Measurements from ENCODE around the gene TSPO2. TPM values are rescaled to one million over a fixed set of nuclear protein-coding genes. Genes with fewer than 3 reads are reported as not detected.
"Not testable (repeated sequence)": the region's sequence is repeated elsewhere in the genome, so short reads cannot be mapped to it uniquely, and the experiment has no call there.

Gene TSPO2
- polyA plus RNA-seq, 2 donors: 0.04 TPM; not detected in 1

DNA sequence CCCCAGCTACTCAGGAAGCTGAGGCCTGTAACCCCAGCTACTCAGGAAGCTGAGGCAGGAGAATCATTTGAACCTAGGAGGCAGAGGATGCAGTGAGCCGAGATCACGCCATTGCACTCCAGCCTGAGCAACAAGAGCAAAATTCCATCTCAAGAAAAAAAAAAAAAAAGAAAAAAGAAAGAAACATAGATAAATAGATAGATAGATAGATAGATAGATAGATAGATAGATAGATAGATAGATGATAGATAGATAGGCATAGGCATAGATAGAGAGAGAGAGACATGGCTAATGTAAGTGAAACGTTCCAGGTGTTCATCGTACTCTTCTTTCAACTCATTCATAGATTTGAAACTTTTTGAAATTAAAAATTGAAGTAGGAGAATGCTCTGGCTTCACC, 35.3 kb upstream of the TSPO2 start:
- not testable (repeated sequence) for H3K27ac ChIP-seq (ENCODE audit: low read depth in 2 of 2, low read length in 1 of 2); H3K4me1 ChIP-seq (ENCODE audit: control insufficient read depth in 2 of 2, insufficient read depth in 2 of 2, low read length in 1 of 2); H3K36me3 ChIP-seq (ENCODE audit: control insufficient read depth in 2 of 2, insufficient read depth in 2 of 2, low read length in 1 of 2); H3K27me3 ChIP-seq (ENCODE audit: control insufficient read depth in 1 of 2, insufficient read depth in 2 of 2, low read length in 2 of 2); H3K4me3 ChIP-seq (ENCODE audit: low read depth in 1 of 2, low read length in 2 of 2); H3K9me3 ChIP-seq (ENCODE audit: control insufficient read depth in 2 of 2, insufficient read depth in 1 of 2, low read depth in 1 of 2, low read length in 1 of 2)
- 90 to 92% methylated on average over 4 of the region's 4 CpGs for WGBS, 2 donors

- H3K4me1 ChIP-seq (ENCODE audit: control insufficient read depth in 2 of 2, insufficient read depth in 2 of 2, low read length in 1 of 2): no peaks in the 10 kb centered on the region
- no peak overlapping the region for H3K4me3 ChIP-seq (ENCODE audit: low read depth in 1 of 2, low read length in 2 of 2)
- H3K9me3 ChIP-seq (ENCODE audit: control insufficient read depth in 2 of 2, insufficient read depth in 1 of 2, low read depth in 1 of 2, low read length in 1 of 2): no peaks in the 10 kb centered on the region
- H3K27ac ChIP-seq (ENCODE audit: low read depth in 2 of 2, low read length in 1 of 2): no peak overlapping the region
- peaks cover 0 to 6% of the 10 kb centered on the region in 2 donors for H3K27me3 ChIP-seq (ENCODE audit: control insufficient read depth in 1 of 2, insufficient read depth in 2 of 2, low read length in 2 of 2)
- 95 to 97% methylated on average over 3 of the region's 3 CpGs for WGBS, 2 donors
- H3K36me3 ChIP-seq (ENCODE audit: control insufficient read depth in 2 of 2, insufficient read depth in 2 of 2, low read length in 1 of 2): no peaks in the 10 kb centered on the region
Measured at GRCh38 chr6:41008011-41008410, 34.3 kb upstream of the TSPO2 start.

DNA sequence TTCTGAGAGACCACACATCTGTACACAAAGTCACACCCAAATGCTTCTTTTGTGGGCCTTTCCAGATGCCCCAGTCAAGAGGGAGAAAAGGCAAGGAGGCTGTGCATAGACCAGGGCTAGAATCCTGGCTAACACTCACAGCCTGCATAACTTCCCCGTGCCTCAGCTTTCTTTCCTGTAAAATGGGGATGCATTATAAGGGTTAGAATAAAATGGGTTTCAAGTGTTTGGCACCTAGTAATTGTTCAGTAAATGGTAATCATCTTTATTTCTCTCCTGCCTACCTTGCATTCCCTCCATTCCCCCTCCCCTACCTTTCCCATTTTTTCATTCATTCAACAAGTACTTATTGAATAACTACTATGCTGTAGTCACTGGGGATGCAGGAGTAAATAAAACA, 32.6 kb upstream of the TSPO2 start:
- WGBS, 2 donors: 92 to 100% methylated on average over 1 of the region's 1 CpG
- H3K36me3 ChIP-seq (ENCODE audit: control insufficient read depth in 2 of 2, insufficient read depth in 2 of 2, low read length in 1 of 2): no peaks in the 10 kb centered on the region
- no peak overlapping the region for H3K27ac ChIP-seq (ENCODE audit: low read depth in 2 of 2, low read length in 1 of 2)
- H3K4me3 ChIP-seq (ENCODE audit: low read depth in 1 of 2, low read length in 2 of 2): no peak overlapping the region
- H3K27me3 ChIP-seq (ENCODE audit: control insufficient read depth in 1 of 2, insufficient read depth in 2 of 2, low read length in 2 of 2): peaks cover 0 to 6% of the 10 kb centered on the region in 2 donors
- no peaks in the 10 kb centered on the region for H3K9me3 ChIP-seq (ENCODE audit: control insufficient read depth in 2 of 2, insufficient read depth in 1 of 2, low read depth in 1 of 2, low read length in 1 of 2)
- H3K4me1 ChIP-seq (ENCODE audit: control insufficient read depth in 2 of 2, insufficient read depth in 2 of 2, low read length in 1 of 2): no peaks in the 10 kb centered on the region

GRCh38 chr6:41011673-41012072, 30.6 kb upstream of the TSPO2 start:
- 79 to 89% methylated on average over 2 of the region's 2 CpGs for WGBS, 2 donors
- Histone ChIP-seq H3K4me1 (ENCODE audit: control insufficient read depth in 2 of 2, insufficient read depth in 2 of 2, low read length in 1 of 2) (no peaks in the 10 kb centered on the region), H3K36me3 (ENCODE audit: control insufficient read depth in 2 of 2, insufficient read depth in 2 of 2, low read length in 1 of 2) (no peaks in the 10 kb centered on the region), H3K9me3 (ENCODE audit: control insufficient read depth in 2 of 2, insufficient read depth in 1 of 2, low read depth in 1 of 2, low read length in 1 of 2) (no peaks in the 10 kb centered on the region), H3K27me3 (ENCODE audit: control insufficient read depth in 1 of 2, insufficient read depth in 2 of 2, low read length in 2 of 2) (peaks cover 0 to 6% of the 10 kb centered on the region in 2 donors), H3K4me3 (ENCODE audit: low read depth in 1 of 2, low read length in 2 of 2) (no peak overlapping the region), H3K27ac (ENCODE audit: low read depth in 2 of 2, low read length in 1 of 2) (no peak overlapping the region)

- Histone ChIP-seq H3K27me3 (ENCODE audit: control insufficient read depth in 1 of 2, insufficient read depth in 2 of 2, low read length in 2 of 2) (peaks cover 0 to 5% of the 10 kb centered on the region in 2 donors), H3K4me1 (ENCODE audit: control insufficient read depth in 2 of 2, insufficient read depth in 2 of 2, low read length in 1 of 2) (no peaks in the 10 kb centered on the region), H3K4me3 (ENCODE audit: low read depth in 1 of 2, low read length in 2 of 2) (no peak overlapping the region), H3K9me3 (ENCODE audit: control insufficient read depth in 2 of 2, insufficient read depth in 1 of 2, low read depth in 1 of 2, low read length in 1 of 2) (peaks cover 0 to 2% of the 10 kb centered on the region in 2 donors), H3K27ac (ENCODE audit: low read depth in 2 of 2, low read length in 1 of 2) (no peak overlapping the region), H3K36me3 (ENCODE audit: control insufficient read depth in 2 of 2, insufficient read depth in 2 of 2, low read length in 1 of 2) (no peaks in the 10 kb centered on the region)
- WGBS, 2 donors: 72 to 89% methylated on average over 5 of the region's 5 CpGs
Measured at GRCh38 chr6:41013466-41014153, 28.7 kb upstream of the TSPO2 start.

DNA sequence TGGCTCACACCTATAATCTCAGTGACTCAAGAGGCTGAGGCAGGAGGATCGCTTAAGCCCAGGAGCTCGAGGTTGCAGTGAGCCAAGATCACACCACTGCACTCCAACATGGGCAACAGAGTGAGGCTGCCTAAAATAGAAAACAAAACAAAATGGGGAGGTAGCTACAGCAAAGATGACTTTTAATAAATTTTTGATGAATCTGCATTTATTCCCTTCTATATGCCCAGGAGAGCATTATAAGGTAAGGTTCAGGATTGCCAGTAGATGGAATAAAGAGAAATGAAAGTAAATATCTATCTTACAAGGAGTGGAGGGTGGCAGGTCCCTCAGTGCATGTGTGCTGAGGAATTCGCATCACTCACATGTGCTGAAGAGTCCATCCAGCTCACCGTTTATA, 27.5 kb upstream of the TSPO2 start:
- no peaks in the 10 kb centered on the region for H3K27me3 ChIP-seq (ENCODE audit: control insufficient read depth in 1 of 2, insufficient read depth in 2 of 2, low read length in 2 of 2)
- no peaks in the 10 kb centered on the region for H3K36me3 ChIP-seq (ENCODE audit: control insufficient read depth in 2 of 2, insufficient read depth in 2 of 2, low read length in 1 of 2)
- no peaks in the 10 kb centered on the region for H3K4me1 ChIP-seq (ENCODE audit: control insufficient read depth in 2 of 2, insufficient read depth in 2 of 2, low read length in 1 of 2)
- H3K4me3 ChIP-seq (ENCODE audit: low read depth in 1 of 2, low read length in 2 of 2): no peak overlapping the region
- H3K27ac ChIP-seq (ENCODE audit: low read depth in 2 of 2, low read length in 1 of 2): no peak overlapping the region
- 90 to 94% methylated on average over 4 of the region's 4 CpGs for WGBS, 2 donors
- H3K9me3 ChIP-seq (ENCODE audit: control insufficient read depth in 2 of 2, insufficient read depth in 1 of 2, low read depth in 1 of 2, low read length in 1 of 2): peaks cover 0 to 4% of the 10 kb centered on the region in 2 donors

- H3K4me3 ChIP-seq (ENCODE audit: low read depth in 1 of 2, low read length in 2 of 2); H3K27me3 ChIP-seq (ENCODE audit: control insufficient read depth in 1 of 2, insufficient read depth in 2 of 2, low read length in 2 of 2); H3K9me3 ChIP-seq (ENCODE audit: control insufficient read depth in 2 of 2, insufficient read depth in 1 of 2, low read depth in 1 of 2, low read length in 1 of 2); H3K27ac ChIP-seq (ENCODE audit: low read depth in 2 of 2, low read length in 1 of 2); H3K36me3 ChIP-seq (ENCODE audit: control insufficient read depth in 2 of 2, insufficient read depth in 2 of 2, low read length in 1 of 2); H3K4me1 ChIP-seq (ENCODE audit: control insufficient read depth in 2 of 2, insufficient read depth in 2 of 2, low read length in 1 of 2): not testable (repeated sequence)
- WGBS, 2 donors: 93 to 98% methylated on average over 4 to 5 of the region's 5 CpGs
Measured at GRCh38 chr6:41015860-41016259, 26.4 kb upstream of the TSPO2 start.

- 88 to 98% methylated on average over 1 of the region's 1 CpG for WGBS, 2 donors
- H3K4me1 ChIP-seq (ENCODE audit: control insufficient read depth in 2 of 2, insufficient read depth in 2 of 2, low read length in 1 of 2): no peaks in the 10 kb centered on the region
Measured at GRCh38 chr6:41017663-41018062, 24.6 kb upstream of the TSPO2 start.

DNA sequence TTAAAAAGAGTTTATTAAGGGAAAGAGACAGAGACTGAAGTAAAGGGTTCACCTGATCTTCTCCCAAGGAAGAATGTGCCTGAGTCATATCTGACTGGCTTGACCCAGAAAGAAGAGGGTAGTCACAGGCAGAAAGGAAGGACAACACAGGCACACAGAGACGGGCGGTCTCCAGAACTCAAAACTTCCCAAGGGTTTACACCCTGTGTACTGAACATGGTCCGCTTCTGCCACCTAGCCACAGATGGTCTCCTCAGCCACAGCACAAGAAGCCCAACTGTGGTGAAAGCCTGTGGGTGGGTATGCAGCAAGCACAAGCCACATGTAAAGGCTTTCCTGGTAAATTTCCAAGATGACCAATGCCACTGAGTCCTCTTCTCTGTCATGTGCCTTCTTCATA, 20.4 kb upstream of the TSPO2 start:
- Histone ChIP-seq H3K9me3 (ENCODE audit: control insufficient read depth in 2 of 2, insufficient read depth in 1 of 2, low read depth in 1 of 2, low read length in 1 of 2) (peaks cover 0 to 4% of the 10 kb centered on the region in 2 donors), H3K27me3 (ENCODE audit: control insufficient read depth in 1 of 2, insufficient read depth in 2 of 2, low read length in 2 of 2) (no peaks in the 10 kb centered on the region), H3K36me3 (ENCODE audit: control insufficient read depth in 2 of 2, insufficient read depth in 2 of 2, low read length in 1 of 2) (no peaks in the 10 kb centered on the region), H3K4me1 (ENCODE audit: control insufficient read depth in 2 of 2, insufficient read depth in 2 of 2, low read length in 1 of 2) (no peaks in the 10 kb centered on the region), H3K27ac (ENCODE audit: low read depth in 2 of 2, low read length in 1 of 2) (no peak overlapping the region), H3K4me3 (ENCODE audit: low read depth in 1 of 2, low read length in 2 of 2) (no peak overlapping the region)
- WGBS, 2 donors: 85 to 92% methylated on average over 3 of the region's 3 CpGs

More at GRCh38 chr6:41017663-41018062, 24.6 kb upstream of the TSPO2 start:
- Histone ChIP-seq H3K9me3 (ENCODE audit: control insufficient read depth in 2 of 2, insufficient read depth in 1 of 2, low read depth in 1 of 2, low read length in 1 of 2) (peaks cover 0 to 4% of the 10 kb centered on the region in 2 donors), H3K27me3 (ENCODE audit: control insufficient read depth in 1 of 2, insufficient read depth in 2 of 2, low read length in 2 of 2) (no peaks in the 10 kb centered on the region), H3K36me3 (ENCODE audit: control insufficient read depth in 2 of 2, insufficient read depth in 2 of 2, low read length in 1 of 2) (no peaks in the 10 kb centered on the region), H3K27ac (ENCODE audit: low read depth in 2 of 2, low read length in 1 of 2) (no peak overlapping the region), H3K4me3 (ENCODE audit: low read depth in 1 of 2, low read length in 2 of 2) (no peak overlapping the region)

DNA sequence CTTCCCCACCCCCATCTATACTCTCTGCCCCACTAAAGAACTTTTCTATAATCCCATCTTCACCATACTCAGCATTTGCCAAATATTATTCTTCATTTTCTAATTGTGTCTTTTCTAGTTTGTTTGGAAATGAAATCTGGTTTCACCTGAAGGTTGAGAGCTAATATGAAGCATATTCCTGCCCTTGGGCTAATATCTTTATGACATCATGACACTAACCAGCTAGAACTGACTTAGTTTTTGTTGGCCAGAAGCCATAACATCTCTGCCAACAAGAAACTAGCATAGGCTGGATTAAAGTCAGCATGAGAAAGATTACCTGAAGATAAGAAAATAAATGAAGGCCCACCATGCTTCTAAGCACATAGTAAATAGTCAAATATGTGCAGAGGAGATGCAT, 20.0 kb upstream of the TSPO2 start:
- H3K4me3 ChIP-seq (ENCODE audit: low read depth in 1 of 2, low read length in 2 of 2): no peak overlapping the region
- no peaks in the 10 kb centered on the region for H3K36me3 ChIP-seq (ENCODE audit: control insufficient read depth in 2 of 2, insufficient read depth in 2 of 2, low read length in 1 of 2)
- H3K27ac ChIP-seq (ENCODE audit: low read depth in 2 of 2, low read length in 1 of 2): no peak overlapping the region
- H3K27me3 ChIP-seq (ENCODE audit: control insufficient read depth in 1 of 2, insufficient read depth in 2 of 2, low read length in 2 of 2): no peaks in the 10 kb centered on the region
- peaks cover 0 to 4% of the 10 kb centered on the region in 2 donors for H3K9me3 ChIP-seq (ENCODE audit: control insufficient read depth in 2 of 2, insufficient read depth in 1 of 2, low read depth in 1 of 2, low read length in 1 of 2)
- no peaks in the 10 kb centered on the region for H3K4me1 ChIP-seq (ENCODE audit: control insufficient read depth in 2 of 2, insufficient read depth in 2 of 2, low read length in 1 of 2)

All from esophagus (tissue), 2 donors.